Measurements from ENCODE around the gene BACH2.
"Not testable (repeated sequence)": the region's sequence is repeated elsewhere in the genome, so short reads cannot be mapped to it uniquely, and the experiment has no call there.

The BACH2 gene

GRCh38 chr6:90214966-90215365, 81.7 kb downstream of the BACH2 start:
- DNase-seq (ENCODE audit: low read depth in 2 of 2), result no peak

GRCh38 chr6:90214461-90214860, 82.2 kb downstream of the BACH2 start:
- no peak for DNase-seq (ENCODE audit: low read depth in 2 of 2)

GRCh38 chr6:90212274-90212673, 84.4 kb downstream of the BACH2 start:
- DNase-seq (ENCODE audit: low read depth in 2 of 2), result no peak

- DNase-seq (ENCODE audit: low read depth in 2 of 2), result no peak
Observed at GRCh38 chr6:90209527-90209926, 87.1 kb downstream of the BACH2 start.

- not testable (repeated sequence) for DNase-seq (ENCODE audit: low read depth in 2 of 2)
Observed at GRCh38 chr6:90208690-90209089, 88.0 kb downstream of the BACH2 start.

GRCh38 chr6:90204327-90205056, 92.2 kb downstream of the BACH2 start:
- no peak for DNase-seq (ENCODE audit: low read depth in 2 of 2)

- no peak for DNase-seq (ENCODE audit: low read depth in 2 of 2)
Observed at GRCh38 chr6:90203672-90204071, 93.0 kb downstream of the BACH2 start.

- no peak for DNase-seq (ENCODE audit: low read depth in 2 of 2)
Observed at GRCh38 chr6:90202156-90202555, 94.5 kb downstream of the BACH2 start.

- no peak for DNase-seq (ENCODE audit: low read depth in 2 of 2)
Observed at GRCh38 chr6:90199900-90200299, 96.7 kb downstream of the BACH2 start.

- no peak for DNase-seq (ENCODE audit: low read depth in 2 of 2)
Observed at GRCh38 chr6:90198758-90199425, 97.8 kb downstream of the BACH2 start.

- no peak for DNase-seq (ENCODE audit: low read depth in 2 of 2)
Observed at GRCh38 chr6:90197854-90198496, 98.7 kb downstream of the BACH2 start.

- DNase-seq (ENCODE audit: low read depth in 2 of 2), result no peak
Observed at GRCh38 chr6:90195094-90195829, 101.4 kb downstream of the BACH2 start.

- no peak for DNase-seq (ENCODE audit: low read depth in 2 of 2)
Observed at GRCh38 chr6:90194371-90194841, 102.2 kb downstream of the BACH2 start.

- DNase-seq (ENCODE audit: low read depth in 2 of 2), result no peak
Observed at GRCh38 chr6:90193359-90193758, 103.3 kb downstream of the BACH2 start.

- DNase-seq (ENCODE audit: low read depth in 2 of 2), result no peak
Observed at GRCh38 chr6:90192857-90193256, 103.8 kb downstream of the BACH2 start.

GRCh38 chr6:90190752-90191395, 105.8 kb downstream of the BACH2 start:
- no peak for DNase-seq (ENCODE audit: low read depth in 2 of 2)

GRCh38 chr6:90190131-90190530, 106.5 kb downstream of the BACH2 start:
- DNase-seq (ENCODE audit: low read depth in 2 of 2), result no peak

- no peak for DNase-seq (ENCODE audit: low read depth in 2 of 2)
Observed at GRCh38 chr6:90187437-90188121, 109.1 kb downstream of the BACH2 start.

- no peak for DNase-seq (ENCODE audit: low read depth in 2 of 2)
Observed at GRCh38 chr6:90186637-90187371, 109.8 kb downstream of the BACH2 start.

- DNase-seq (ENCODE audit: low read depth in 2 of 2), result no peak
Observed at GRCh38 chr6:90186026-90186425, 110.6 kb downstream of the BACH2 start.

All from stimulated activated CD4-positive, alpha-beta T cell treated with anti-CD3 and anti-CD28 coated beads, Interleukin-1b, Interleukin-23, amount 100 ng/mL, for 1 hour (primary cell).